Stimulated activated CD8-positive, alpha-beta memory T cell treated with anti-CD3 and anti-CD28 coated beads, Interleukin-15, amount 100 ng/mL, for 4 hours (primary cell): ENCODE data around the gene F3.

Source experiments
- DNase-seq, 2 donors: peaks; one replicate each; pipeline ENCODE4 v3.0.0-alpha.2; 2020; ENCODE audit warnings: low read depth in 2 of 2

Gene F3

DNA sequence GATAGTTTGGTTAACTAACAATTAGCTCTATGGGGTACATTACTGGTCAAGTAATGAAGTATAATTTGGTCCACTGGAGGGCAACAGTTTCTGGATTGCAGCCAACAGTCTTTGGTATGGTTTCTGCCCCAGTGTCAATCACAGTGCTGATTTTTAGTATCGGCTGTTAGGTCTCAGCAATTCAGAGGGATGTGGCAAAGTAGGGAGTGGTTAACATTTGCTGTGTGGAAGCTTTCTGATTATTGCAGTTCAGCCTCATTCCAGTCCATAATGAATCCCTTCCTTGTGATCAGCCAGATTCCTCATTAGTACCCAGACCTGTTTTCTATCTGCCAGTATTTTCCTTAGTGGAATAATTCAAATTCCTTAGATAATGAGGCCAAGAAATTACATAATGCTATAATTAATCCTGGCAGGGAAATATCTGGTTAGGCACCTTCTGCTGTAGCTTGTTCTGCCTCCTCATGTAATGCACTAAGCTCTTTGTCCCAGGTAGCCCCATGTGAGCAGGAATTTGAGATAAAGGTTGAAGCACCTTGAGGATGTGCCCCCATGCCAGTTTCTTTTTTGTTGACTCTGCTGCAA is 14.0 kb downstream of the F3 start:
- no peak for DNase-seq

DNA sequence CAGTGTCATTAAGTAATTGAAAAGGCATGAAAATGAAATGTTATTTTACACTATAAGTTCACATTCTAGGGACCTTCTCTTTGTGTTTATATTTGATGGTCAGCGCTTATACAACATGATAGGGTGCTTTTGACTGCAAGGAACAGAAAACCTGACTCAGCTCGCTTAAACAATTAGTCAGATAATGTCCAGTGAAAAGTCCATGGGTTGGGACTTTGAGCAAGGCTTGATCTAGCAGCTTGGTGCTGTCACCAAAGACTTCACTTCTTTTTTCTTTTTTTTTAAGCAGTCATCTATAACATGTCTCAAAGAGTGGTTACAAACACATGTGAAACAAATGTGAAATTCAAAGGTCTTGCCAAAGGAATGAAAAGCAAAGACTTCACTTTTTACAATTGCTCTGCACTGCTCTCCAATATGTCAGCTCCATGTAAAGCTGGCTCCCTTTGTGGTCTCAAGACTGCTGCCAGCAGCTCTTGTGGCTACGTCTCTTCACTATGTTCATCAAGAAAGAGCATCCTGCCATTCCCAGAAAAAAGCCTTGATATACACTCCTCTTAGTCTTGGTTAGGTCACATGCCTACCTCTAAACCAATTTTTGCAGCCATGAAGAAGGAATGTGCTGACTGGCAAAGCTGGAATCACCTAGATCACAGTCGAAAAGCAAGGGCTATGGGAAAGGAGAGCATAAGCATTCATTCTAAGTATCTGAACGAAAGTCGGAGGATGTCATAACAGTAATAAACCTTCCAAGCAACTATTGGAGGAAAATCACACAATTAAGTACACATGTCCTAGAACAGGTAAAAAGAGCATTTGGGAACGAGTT is 15.2 kb downstream of the F3 start:
- no peak for DNase-seq

DNA sequence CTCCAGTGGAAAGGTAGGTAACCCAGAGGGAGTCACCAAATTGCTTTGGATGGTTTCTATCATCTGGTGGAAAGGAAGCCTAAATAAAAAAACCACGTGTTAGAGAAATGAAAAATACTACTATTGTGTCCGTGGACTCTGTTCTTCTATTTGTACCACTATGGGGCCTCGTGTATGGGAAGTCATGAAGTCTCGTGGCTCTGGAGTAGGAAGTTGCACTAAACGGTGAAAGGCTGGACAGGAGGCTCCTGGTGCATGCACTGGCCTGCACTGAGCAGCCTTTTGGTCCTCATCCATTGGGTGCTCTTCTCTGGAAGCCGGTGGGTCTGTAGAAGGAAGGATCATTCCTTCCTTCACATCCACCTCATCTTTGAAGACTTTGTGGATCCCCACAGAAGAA is 17.0 kb downstream of the F3 start:
- no peak for DNase-seq

DNA sequence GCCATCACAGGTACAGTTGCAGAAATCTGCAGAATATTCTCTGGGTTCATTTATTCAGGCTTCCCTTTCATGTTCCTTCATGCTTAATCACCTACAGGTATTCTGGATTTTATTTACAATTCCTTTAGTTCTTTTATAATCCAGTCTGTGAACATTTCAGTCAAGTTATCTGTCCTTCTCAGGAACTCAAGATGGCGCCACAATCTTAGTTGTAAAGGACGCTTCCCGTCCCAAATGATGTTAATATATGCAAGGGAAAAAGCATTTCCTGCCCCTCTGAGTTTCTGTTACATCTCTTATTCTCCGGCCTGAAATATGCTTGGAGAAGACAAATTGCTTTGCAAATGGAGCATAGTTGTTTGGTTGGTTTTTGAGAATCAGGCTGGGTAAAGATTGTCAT is 19.3 kb downstream of the F3 start:
- no peak for DNase-seq

DNA sequence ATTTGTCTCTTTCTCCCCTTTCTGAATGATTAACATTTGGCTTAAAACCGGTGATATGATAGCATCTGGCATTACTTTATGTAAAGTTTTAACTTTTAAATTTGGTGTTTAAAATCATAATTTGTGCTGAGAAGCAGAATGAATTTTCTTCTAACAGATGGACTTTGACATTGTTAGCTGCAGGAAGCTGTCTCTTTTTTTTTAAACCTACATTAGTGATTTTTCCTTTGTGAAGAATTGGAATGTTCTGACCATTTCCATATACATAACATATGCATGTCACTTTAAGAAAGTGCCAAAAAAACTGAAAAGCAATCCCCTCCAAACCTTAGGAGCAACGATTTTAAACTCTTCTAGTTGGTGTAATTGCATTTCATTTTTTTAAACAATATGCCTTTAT is 22.2 kb downstream of the F3 start:
- no peak for DNase-seq

DNA sequence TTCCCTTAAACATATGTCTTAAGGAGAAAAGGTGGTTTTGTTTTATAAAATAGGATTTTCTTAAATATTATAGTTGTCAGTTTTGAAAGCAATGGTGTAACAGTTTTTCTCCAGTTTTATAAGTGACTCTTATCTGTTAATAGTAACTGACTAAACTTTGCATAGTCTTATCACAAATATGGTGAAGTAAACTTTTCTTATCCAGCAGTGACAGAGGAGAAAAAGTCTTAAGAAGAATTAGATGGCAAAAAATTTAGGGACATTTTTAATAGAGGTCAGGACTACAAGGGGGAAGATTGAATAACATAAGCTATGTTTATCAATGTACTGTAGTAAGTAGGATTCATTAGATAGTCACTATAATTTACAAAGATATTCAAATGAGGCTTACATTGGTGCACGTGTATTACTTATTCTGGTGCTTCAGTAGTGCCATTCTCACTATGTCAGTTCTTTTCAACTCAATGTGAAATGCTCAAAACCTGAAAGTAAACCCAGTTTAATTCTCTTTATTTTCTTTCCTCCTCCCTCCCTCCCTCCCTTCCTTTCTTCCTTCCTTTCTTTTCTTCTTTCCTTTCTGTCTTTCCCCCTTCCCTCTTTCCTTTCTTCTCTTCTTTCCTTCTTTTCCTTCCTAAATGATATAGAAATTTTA is 26.1 kb downstream of the F3 start:
- no peak for DNase-seq

DNA sequence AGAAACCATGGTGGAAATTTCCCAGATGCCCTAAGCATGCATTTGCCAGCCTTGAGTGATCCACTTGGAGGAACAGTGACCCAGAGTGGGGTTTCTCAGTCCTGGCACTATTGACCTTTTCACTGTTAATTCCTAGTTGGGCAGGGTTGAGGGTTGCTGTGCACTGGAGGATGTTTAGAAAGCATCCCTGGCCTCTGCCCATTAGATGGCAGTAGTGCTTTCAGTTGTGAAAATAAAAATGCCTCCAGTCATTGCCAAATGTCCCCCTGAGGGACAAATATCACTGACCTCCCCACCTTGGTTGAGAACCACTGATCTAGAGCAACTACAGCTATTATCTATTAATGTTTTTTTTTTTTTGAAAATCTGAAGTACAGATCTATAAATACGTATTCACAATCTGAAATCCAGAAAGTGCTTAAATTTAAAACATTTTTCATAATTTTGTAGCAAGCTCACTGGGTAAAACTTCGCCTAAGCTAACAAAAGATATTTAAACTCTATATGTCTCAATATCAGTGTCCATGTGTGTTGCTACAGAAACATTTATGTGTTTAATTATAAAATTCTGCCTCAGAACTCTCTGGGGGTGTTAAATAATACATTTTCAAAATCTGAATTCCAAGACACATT is 27.3 kb downstream of the F3 start:
- no peak for DNase-seq

DNA sequence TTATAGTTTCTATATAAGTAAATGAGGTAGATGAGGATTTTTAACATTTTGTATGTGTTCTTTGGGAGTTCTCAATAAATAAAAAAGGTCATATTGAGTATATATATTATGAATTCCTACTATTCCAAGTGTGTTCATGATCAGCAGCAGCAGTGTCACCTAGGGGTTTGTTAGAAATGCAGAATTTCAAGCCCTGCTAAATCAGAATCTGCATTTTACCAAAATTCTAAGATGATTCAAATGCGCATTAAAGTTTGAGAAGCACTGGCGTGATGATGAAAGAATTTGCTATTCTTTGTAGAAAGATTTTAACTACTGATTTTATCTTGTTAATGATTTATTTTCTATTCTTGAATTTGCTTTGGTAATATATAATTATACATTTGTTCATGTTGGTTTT is 28.7 kb downstream of the F3 start:
- no peak for DNase-seq

DNA sequence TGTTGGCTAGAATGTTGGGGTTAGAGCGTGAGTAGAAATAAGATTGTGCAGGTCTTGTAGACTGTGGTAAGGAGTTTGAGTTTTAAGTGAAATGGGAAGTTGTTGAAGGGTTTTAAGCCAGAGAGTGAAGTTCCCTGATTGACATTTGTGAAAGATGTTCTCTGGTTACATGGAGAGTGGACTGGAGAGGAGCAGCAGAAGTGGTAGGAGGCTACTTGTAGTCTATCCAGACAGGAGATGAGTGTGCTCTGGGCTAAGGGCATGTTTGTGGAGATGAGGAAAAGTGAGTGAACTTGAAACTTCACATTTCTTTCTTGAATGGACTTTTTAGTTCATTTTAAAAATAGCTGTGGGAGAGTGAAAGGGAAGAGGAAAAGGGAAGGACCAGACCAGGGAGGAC is 37.0 kb downstream of the F3 start:
- DNase-seq = no peak

DNA sequence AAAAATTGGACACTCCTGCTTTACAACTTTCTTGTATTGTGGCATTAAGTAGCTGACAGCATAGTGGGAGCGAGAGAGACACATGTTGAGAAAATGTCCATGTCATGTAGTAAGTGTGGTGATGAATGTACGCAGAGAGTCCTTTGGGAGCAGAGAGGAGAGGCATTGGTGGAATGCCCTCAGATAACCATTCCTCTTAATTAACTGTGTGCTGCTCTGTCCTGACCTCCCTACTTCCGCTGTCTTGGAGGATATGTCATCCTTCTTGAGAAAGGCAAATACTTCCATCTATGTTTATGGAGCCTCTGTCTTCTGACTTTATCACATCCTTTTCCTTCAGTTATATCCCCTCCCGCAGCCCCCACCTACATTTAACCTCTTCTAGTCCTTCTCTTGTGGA is 38.4 kb downstream of the F3 start:
- no peak for DNase-seq

DNA sequence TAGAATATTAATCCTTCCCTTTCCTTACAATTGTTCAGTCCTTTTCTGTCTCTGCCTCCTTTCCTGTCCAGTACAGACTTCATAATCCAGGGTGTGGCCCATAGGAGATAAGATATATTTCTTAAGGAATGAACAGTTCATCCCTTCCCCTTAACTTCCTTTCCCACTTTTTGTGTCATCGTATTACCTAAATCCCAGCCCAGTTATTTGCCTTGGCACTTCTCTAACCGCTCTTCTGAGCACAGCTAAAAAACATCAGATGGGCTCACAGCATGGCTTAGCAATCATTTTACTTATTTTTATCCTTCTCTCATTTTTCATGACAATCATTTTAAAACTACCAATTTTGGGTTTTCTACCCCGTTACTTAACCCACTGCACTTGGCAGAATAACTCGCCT is 39.6 kb downstream of the F3 start:
- no peak for DNase-seq

DNA sequence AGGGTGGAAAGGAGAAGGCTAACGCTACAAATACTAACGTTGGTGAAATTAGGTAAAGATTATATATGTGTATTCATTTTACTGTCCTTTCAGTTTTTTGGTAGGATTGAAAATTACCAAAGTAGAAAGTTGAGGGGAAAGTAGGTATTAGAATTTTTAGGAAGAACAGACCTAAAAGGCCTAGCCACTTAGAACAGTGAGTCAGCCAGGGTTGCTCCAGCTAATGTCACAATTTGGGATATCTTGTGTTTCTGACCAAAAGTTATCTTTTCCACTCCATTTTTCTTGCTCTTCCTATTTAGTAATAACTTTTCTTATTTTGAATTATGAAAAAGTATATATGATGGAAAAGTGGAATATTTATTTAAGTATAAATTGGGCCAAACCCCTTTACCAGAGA is 40.1 kb downstream of the F3 start:
- DNase-seq = no peak

DNA sequence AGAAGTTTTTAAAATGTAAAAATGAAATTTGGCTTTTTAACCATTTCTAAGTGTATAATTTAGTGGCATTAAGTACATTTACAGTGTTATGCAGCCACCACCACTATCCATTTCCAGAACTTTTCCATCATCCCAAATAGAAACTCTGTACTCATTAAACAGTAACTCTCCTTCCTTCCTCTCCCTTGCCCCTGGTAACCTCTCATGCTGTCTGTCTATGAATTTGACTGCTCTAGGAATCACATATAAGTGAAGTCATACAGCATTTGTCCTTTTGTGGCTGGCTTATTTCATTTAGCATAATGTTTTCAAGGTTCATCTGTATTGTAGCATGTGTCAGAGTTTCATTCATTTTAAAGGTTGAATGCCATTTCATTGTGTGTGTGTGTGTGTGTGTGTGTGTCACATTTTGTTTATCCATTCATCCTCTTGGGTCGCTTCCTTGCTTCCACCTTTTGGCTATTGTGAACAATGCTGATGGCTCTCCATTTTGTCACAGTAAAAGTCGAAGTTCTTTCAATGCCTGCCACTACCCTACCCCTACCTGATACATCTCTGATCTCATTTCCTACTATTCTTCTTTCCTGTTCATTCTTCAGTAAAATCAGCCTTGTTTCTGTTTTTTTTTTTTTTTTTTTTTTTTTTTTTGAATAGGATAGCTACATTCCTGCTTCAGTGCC is 45.3 kb downstream of the F3 start:
- DNase-seq = no peak

DNA sequence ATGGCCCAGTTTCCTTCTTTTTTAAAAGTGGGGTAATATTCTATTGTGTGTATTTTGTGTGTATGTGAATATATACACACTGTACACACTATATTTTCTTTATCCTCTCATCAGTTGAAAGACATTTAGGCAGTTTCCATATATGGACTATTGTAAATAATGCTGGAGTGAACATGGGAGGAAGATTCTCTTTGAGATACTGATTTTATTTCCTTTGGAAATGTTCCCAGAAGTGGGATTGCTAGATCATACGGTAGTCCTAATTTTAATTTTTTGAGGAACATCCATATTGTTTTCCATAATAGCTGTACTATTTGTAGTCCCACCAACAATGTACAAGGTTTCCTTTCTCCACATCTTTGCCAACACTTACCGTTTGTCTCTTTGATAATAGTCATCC is 51.0 kb downstream of the F3 start:
- no peak for DNase-seq

DNA sequence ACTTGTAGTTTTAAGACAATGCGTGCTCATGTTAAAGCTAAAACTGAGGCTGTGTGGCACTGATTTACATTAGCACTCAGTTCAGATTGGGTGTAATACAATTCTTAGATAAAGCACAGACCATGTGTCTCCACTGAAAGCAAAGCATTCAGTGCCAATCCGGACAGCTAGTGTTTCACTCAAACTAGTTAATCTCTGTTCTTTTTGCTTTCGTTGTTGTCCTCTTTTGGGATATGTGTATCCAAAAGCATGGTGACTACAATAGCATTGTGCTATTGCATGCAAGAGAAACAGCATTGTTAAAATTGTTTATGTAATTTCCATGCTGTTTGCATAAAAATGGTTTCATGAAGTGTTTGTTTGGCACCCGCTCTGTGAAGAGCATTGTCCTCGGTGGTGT is 54.6 kb downstream of the F3 start:
- no peak for DNase-seq

DNA sequence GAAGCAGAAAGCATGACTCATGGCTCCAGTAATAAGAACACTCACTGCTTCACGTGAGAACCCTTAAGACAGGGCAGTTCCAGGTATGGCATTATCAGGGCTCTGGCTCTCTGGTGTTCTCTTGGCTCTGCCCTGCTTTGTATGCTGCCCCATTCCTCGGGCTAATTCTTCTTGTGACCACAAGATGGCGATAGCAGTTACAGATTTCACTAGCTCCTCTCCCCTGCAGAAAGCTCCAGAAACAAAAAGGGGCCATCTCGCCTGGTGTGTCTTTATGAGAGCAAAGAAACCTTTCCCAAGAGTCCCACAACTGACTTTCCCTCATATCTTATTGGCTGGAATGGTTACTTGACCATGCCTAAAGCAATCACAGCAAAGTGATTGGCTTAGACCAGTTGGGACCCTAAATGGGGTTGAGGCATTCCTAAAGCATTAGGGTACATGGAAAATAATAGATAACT is 60.1 kb downstream of the F3 start:
- no peak for DNase-seq

DNA sequence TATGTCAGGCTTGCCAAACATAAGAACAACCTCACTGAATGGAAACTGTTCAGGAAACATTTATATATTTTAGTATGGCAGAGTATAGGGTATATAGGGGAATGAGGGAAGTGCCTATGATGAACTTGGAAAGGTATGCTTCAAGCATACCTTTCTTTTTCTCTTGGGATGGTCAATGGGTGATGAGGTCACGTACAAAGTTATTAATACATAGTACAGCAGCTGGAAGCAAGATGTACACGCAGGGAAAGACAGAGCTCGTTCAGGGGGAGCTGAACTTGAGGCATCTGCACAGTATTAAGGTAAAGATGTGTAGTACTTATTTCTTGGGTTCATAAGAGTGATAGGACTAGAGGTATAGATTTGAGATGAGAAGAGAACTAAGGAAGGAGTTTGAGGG is 61.9 kb downstream of the F3 start:
- no peak for DNase-seq
